GM19023 (cell line): ENCODE data around the gene POLA1.
"Not testable (repeated sequence)": the region's sequence is repeated elsewhere in the genome, so short reads cannot be mapped to it uniquely, and the experiment has no call there.

Experiments
- ATAC-seq: cut with Tn5 transposase; IDR thresholded peaks from one replicate; pipeline ENCODE4 v1.9.1; 2021; ENCODE audit warnings: mild to moderate bottlenecking, moderate library complexity; ENCODE audit not compliant: unreplicated experiment

POLA1 gene

GRCh38 chrX:24693453-24694202 is at the start of gene POLA1:
POLA1 (plus strand) TSS chrX:24693918; CDS start chrX:24693962, 44 bp downstream.
- peak; percentile 94 for ATAC-seq

DNA sequence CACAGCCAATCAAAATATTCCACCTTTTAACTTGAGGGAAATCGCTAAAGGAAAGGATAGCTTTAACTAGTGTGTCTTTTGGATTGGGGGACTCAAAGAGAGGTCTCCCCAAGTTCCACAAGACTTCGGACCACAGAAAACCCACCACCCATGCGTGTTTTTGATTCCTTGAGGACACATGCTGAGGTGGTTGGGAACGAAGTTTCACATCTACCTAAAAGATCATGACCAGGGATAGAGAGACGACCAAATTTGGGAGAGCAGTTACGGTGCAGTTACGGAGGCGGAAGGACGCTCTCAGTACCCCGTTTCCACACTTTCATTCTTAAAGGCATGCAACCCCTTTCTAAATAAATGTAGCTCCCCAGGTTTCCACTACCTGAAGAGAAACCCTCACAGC is 47.7 kb upstream of the POLA1 start:
- no peak for ATAC-seq

GRCh38 chrX:24646745-24647182 is 47.0 kb upstream of the POLA1 start:
- ATAC-seq: peak; percentile 18

DNA sequence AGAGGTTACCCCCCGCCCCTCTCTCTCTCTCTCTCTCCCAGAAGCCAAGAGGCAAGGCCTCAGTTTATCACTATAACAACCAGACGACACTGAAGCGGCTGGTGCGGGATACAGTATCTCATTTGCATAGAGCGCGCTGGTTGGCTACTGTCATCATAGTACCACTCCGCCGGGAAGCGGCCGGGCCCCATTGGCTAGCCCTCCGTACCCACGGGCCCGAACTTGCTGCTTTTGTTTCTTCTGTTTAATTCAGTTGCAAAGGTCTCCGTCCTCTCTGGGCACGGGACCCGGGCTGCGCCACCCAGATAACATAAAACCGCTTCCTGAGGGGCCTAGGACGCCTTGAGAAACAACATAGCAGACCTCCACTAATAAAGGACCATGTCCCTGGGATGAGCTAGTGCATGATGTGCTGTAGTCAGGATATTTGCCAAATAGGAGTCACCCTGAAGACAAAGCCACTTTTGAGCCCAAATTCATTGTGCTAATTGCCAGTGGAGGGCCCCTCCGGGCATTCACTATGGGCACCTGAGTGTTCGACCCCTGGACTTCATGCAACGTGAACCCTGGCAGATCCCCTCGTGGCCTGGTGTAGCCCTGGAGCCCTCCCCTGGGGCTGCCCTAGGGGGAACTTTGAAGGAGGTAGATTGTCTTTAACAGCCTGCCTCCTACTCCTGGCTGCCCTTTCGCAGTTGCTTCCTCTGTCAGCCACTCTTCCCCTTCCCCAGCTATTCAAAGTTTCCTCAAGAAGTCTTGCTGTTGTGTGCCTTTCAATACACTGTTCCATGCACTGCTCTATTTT is 46.3 kb upstream of the POLA1 start, which contains the start of gene PCYT1B:
Gene PCYT1B (minus strand): TSS at position 91 of the 802 bp plus-strand sequence. CDS start 242 bp downstream, outside the sequence.
- peak; percentile 92 for ATAC-seq

DNA sequence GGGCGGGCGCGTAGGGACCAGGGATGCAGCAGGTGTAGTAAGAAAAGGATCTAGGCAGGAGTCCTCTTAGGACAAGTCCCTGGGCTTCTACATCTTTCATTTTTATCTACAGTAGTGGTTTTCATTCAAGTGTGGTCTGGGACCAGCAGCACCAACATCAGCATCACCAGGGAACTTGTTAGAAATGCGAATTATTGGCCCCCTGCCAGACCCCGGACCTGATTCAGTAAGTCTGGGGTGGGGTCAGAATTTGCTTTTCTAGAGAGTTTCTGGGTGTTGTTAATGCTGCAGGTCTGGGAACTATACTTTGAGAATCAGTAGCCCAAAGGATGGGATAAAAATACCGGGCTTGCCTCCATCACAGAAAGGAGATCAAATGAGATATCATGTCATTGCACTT is 45.2 kb upstream of the POLA1 start:
- ATAC-seq: no peak

DNA sequence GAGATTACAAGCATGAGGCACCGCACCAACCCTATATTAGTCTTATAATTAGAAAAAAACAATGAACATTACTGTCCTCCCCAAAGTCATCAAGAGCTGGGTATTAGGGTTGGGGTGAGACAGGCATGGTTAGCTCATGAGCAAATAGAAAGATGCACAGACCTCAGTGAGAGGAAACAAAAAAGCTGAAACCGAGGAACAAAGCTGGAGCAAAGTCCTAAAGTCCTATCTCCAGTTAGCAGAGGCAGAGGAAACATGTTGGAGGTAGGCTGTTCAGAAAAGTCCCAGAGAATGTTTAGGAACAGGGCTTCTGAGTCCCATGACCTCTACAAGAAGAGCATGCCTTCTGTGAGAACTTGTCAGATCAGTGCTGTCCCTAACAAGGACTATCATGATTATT is 41.9 kb upstream of the POLA1 start:
- ATAC-seq: no peak

GRCh38 chrX:24655679-24656078 is 38.0 kb upstream of the POLA1 start:
- not testable (repeated sequence) for ATAC-seq

GRCh38 chrX:24657671-24658386 is 35.9 kb upstream of the POLA1 start:
- ATAC-seq: no peak

DNA sequence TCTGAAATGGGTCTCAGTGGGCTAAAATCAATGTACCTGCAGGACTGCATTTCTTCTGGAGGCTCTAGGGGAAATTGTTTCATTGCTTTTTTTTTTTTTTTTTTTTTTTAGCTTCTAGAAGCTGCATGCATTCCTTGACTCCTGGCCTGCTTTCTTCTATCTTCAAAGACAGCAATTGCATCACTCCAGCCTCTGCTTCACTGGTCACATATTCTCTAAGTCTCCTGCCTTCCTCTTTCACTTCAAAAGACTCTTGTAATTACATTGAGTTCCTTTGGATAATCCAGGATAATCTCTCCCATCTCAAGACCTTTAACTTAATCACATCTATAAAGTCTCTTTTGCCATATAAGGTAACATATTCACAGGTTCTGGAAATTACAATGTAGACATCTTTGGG is 35.3 kb upstream of the POLA1 start:
- no peak for ATAC-seq

DNA sequence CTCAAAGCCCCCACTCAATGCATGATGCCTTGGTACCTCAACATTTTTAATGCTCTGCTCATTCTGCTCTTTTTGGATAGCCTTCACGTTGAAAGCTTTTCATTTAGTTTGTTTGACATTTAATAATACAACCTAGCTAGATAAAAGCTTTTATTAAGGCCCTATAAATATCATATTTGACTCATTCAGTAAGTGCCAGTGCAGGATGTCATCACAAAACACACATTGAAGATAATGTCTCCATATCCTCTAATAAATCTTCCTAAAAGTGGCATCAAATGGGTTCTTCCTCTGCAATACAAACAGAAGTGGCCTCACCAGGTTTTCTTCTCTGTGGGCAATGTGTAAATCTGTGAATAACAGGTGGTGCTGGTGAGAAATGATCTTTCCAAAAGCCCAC is 34.6 kb upstream of the POLA1 start:
- no peak for ATAC-seq

GRCh38 chrX:24659646-24660045 is 34.1 kb upstream of the POLA1 start:
- no peak for ATAC-seq

DNA sequence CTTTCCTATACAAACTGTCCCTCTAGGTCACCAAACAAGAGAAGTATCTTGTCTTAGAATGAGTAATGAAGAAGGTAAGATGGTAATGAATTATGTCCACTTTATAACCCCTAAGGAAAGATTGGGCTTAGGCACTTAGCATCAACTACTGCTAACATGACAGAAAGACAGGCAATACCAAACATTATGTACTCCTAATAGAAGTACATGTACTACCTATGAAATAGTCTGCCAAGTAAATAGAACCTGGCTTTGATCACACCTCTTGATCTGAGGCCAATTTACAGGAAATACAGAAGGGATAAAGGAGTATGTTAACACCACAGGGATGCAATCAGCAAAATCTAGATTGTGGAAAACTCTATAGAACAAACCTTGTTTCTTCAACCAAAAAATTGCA is 32.4 kb upstream of the POLA1 start:
- no peak for ATAC-seq

GRCh38 chrX:24662352-24662751 is 31.4 kb upstream of the POLA1 start:
- no peak for ATAC-seq

- ATAC-seq: no peak
These were observed 25.6 kb upstream of the POLA1 start for GRCh38 chrX:24668111-24668510.

DNA sequence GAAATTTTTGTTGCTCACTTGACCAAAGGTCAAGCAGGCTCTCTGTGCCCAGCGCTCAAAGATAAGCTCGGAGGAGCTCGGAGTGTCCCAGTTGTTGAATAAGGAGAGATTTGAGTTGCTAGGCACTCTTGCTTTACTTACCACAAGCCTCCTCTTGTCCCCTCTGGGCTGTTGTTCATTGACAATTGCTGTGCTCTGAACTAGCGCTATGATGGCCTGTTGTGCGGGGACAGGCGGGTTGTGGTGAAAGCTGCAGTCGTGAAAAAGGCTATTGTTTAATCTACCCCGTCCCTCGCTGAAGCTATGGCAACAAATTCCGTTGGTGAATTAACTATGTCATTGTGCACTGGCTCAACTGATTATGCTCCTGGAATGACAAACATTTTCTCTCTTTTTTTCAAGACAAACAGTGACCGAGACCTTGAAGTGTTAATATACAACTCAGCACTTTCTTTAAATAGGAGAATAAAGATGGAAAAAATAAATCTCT is 21.0 kb upstream of the POLA1 start:
- ATAC-seq: no peak

GRCh38 chrX:24673424-24673823 is 20.3 kb upstream of the POLA1 start:
- no peak for ATAC-seq

DNA sequence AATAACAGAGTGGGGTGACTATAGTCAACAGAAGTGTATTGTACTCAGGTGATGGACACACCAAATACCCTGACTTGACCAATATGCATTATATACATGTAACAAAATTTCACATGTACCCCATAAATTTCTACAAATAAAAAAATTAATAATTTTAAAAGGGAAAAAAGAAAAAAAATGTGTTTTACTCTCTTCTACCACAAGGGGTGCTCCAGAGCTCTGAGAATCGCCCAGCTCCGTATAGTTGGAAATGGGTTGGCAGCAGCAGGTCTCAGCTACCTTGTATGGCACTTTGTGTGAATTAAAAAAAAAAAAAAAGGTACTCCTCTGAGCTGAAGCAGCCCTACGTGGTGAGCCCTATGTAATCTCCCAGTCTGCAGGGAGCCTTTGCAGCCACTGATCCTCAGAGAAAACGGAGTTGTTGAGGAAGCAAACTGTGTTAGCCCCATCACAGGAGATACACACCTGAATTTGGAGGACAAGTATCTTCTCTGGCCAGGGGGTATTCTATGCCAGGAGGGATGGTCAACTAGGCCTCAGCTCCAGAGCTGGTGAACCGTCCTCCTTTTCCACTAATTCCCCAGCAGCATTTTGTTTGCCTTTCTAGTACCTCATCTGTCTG is 17.2 kb upstream of the POLA1 start:
- ATAC-seq: no peak

DNA sequence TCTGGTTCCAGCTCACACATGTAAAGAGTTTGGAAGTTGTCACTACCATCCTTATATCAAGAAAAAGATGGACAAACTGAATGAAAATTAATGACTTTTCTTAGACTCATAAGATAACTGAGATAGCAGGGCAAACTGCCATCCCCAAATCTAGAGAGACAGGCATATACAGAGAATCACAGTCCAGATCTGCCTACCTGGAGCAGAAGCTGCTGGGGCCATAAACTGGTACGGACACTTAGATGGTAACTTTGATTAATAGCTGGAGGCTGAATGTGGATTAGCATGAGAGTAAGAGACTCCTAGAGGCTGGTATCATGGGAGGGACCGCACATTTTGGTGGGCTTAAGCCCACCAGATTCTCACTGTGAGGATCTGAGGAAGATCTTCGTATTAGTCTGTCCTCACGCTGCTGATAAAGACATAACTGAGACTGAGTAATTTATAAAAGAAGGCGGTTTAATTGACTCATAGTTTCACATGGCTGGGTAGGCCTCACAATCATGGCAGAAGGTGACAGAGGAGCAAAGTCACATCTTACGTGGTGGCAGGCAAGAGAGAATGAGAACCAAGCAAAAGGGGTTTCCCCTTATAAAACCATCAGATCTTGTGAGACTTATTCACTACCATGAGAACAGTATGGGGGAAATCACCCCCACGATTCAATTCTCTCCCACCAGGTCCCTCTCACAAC is 10.8 kb upstream of the POLA1 start:
- no peak for ATAC-seq

DNA sequence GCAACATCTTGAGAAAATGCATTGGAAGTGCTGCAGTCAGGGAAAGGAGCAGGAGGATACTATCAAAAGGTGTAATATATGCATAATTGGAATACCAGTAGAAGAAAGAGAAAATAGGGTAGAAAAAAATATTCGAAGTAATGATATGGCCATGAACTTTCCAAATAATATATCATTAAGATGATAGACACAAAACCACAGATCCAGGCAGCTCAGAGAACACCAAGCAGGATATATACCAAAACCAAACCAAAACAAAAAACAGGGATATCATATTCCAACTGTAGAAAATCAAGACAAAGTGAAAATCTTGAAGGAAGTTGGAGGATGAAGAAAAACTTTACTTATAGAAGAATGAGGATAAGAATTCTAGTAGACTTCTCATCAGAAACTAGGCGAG is 9.7 kb upstream of the POLA1 start:
- ATAC-seq: no peak

DNA sequence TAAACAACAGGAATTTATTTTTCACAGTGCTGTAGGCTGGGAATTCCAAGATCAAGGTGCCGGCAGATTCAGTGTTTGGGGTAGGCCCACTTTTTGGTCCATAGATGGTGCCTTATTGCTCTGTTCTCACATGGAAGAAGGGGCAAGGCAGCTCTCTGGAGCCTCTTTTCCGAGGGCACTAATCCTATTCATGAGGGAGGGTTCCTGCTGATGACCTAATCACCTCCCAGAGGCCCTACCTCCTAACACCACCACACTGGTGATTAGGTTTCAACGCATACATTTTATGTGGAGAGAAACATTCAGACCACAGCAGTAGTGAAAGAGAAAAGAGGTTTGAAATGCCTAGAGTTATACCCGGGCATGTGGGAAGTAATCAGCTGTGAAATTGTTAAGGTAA is 1.4 kb upstream of the POLA1 start:
- ATAC-seq: no peak
